Suppressor macrophage treated with lipopolysaccharide for 1 hour (primary cell): ENCODE results near the gene B4GAT1.

Experiments used
- DNase-seq, 3 donors: peaks; one replicate each; pipeline ENCODE4 v3.0.0-alpha.2; 2020 to 2022

Gene B4GAT1

GRCh38 chr11:66335531-66336233, 11.7 kb downstream of the B4GAT1 start:
- DNase-seq: peak in 2 of 3 donors; percentile 18 to 44

- DNase-seq: peak; percentile 58 to 77 (median 65)
These were observed 12.6 kb downstream of the B4GAT1 start for GRCh38 chr11:66334605-66335442.

GRCh38 chr11:66333896-66334604, 13.4 kb downstream of the B4GAT1 start:
- DNase-seq: no peak

GRCh38 chr11:66333220-66333877, 14.1 kb downstream of the B4GAT1 start:
- DNase-seq: no peak

GRCh38 chr11:66332371-66333219, 14.8 kb downstream of the B4GAT1 start:
- DNase-seq: no peak

- no peak for DNase-seq
These were observed 15.7 kb downstream of the B4GAT1 start for GRCh38 chr11:66331542-66332370.

GRCh38 chr11:66330931-66331330, 16.5 kb downstream of the B4GAT1 start:
- DNase-seq: no peak

- no peak for DNase-seq
These were observed 18.2 kb downstream of the B4GAT1 start for GRCh38 chr11:66329165-66329673.

GRCh38 chr11:66328302-66329144, 18.9 kb downstream of the B4GAT1 start:
- DNase-seq: peak; percentile 76 to 86 (median 81)

GRCh38 chr11:66328031-66328301, 19.5 kb downstream of the B4GAT1 start:
- DNase-seq: no peak

- no peak for DNase-seq
These were observed 20.0 kb downstream of the B4GAT1 start for GRCh38 chr11:66327171-66328030.

GRCh38 chr11:66326261-66327111, 20.9 kb downstream of the B4GAT1 start:
- DNase-seq: no peak

- no peak for DNase-seq
These were observed 22.2 kb downstream of the B4GAT1 start for GRCh38 chr11:66325263-66325671.

GRCh38 chr11:66324664-66325063, 22.8 kb downstream of the B4GAT1 start:
- no peak for DNase-seq

- DNase-seq: no peak
These were observed 23.7 kb downstream of the B4GAT1 start for GRCh38 chr11:66323684-66324083.

GRCh38 chr11:66322732-66323427, 24.5 kb downstream of the B4GAT1 start:
- DNase-seq: no peak

- no peak for DNase-seq
These were observed 25.8 kb downstream of the B4GAT1 start for GRCh38 chr11:66321606-66322005.
